Right hindlimb (tissue), 1 donor: Measurements from ENCODE around the gene ATG16L2.
"Not testable (repeated sequence)": the region's sequence is repeated elsewhere in the genome, so short reads cannot be mapped to it uniquely, and the experiment has no call there.

Source experiments
- DNase-seq: peaks from one replicate; pipeline ENCODE4 v3.0.0-alpha.2; 2018

ATG16L2 gene

DNA sequence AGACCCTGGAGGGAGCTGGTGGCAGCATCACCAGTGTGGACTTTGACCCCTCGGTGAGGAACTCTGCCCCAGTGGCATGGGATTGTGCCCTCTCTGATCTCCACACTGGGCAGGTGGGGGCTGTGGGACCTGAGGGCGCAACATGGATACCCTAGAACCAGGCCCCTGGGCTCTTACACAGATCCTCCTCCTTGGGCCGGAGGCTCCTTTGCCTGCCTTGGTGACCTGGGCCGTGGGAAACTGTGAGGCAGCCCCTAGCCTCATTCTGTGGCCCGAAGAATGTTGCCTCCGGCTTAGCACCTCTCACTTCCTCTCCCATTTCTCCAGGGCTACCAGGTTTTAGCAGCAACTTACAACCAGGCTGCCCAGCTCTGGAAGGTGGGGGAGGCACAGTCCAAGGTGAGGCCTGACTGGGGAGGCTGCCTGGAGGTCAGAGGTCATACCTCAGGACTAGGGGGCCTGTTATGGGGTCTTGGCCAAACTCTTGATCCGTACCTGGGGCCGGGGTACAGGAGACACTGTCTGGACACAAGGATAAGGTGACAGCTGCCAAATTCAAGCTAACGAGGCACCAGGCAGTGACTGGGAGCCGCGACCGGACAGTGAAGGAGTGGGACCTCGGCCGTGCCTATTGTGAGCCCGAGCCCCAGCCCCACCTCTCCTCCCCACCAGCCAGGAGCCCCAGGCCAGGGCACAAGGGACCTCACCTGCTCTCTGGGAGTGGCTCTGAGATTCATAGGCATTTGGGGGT, 12.2 kb downstream of the ATG16L2 start:
- no peak for DNase-seq

- DNase-seq, result no peak
These were observed 12.8 kb downstream of the ATG16L2 start for GRCh38 chr11:72826942-72827480.

GRCh38 chr11:72827656-72828055, 13.4 kb downstream of the ATG16L2 start:
- not testable (repeated sequence) for DNase-seq

- DNase-seq, result no peak
These were observed 13.9 kb downstream of the ATG16L2 start for GRCh38 chr11:72828081-72828567.

DNA sequence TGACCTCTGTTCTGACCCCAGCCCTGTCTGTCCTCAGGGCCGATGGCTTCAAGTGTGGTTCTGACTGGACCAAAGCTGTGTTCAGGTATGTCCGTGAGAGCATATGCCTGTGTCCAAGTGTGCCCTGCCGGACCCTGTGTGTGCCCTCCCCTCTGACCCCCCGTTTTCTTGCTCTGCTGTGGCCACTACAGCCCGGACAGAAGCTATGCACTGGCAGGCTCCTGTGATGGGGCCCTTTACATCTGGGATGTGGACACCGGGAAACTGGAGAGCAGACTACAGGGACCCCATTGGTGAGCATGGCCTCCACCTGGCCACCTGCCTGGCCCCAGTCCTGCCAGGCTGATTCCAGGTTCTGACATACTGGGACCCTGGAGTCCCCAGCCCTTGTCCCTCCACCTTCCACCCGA, 14.5 kb downstream of the ATG16L2 start:
- DNase-seq, result no peak

GRCh38 chr11:72829178-72829577, 15.0 kb downstream of the ATG16L2 start:
- DNase-seq, result no peak

GRCh38 chr11:72829884-72830533, 15.8 kb downstream of the ATG16L2 start:
- no peak for DNase-seq

DNA sequence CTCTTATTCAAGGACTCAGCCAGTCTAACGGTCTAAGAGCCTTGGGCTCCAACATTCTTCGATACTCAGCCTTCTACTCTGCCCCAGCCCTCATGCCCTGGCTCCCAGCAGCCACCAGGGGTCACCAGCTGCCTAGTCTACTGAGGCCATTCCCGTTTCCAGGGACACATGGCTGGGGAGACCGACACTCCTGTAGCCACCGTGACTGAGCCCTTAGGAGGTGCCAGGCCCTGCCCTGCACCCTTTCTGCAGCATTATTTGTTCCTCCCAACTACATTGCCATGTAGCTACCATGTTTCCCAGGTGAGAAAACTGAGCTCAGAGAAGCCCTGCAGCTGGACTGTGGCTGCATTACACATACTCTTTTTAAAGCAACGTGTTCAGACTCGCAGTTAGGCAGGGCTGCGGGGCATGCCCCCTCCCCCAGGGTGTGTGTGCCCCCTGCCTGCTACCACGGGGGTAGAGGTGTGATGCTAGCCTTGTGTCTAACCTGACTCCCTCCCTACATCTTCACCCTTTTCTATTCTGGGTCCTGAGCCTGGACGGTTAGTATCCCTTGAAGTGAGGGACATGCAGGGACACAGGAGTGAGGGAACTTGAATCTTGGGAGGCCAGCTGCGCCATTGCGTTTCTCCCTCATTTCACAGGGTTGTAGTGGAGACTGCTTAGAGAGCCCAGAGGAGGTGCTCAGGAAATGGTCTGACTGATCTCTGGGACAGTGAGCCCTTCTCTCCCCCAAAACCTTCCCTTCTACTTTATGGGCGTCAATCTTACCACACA, 17.5 kb downstream of the ATG16L2 start:
- peak; percentile 90 for DNase-seq

GRCh38 chr11:72832301-72833082, 18.3 kb downstream of the ATG16L2 start:
- no peak for DNase-seq

DNA sequence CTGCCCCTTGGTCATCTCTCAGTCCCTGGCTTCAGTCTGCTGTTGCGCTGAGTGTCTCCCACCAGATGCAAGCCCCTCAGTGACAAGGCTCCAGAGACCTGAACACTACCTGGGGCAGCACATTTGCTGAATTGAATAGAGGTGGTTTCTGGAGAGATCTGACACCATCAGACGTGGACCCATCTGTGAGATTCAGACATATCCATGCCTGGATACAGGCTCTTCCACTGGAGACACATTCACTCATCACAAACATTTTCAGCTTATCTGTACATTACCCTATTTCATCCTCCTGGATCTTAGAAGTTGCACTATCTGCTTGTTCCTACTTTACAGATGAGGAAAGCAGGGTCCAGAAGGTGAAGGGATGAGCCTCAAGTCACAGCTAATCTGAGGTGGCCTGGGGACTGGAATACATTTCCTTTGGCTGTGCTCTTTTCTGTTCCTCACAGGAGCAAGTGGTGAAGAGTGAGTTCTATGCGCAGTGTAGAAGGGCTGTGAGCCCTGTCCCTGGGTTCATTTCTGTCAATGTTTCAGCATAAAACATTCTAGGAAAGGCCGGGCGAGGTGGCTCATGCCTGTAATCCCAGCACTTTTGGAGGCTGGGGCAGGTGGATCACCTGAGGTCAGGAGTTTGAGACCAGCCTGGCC, 19.0 kb downstream of the ATG16L2 start:
- no peak for DNase-seq

- DNase-seq, result peak; percentile 70
These were observed 19.7 kb downstream of the ATG16L2 start for GRCh38 chr11:72833811-72834493.

DNA sequence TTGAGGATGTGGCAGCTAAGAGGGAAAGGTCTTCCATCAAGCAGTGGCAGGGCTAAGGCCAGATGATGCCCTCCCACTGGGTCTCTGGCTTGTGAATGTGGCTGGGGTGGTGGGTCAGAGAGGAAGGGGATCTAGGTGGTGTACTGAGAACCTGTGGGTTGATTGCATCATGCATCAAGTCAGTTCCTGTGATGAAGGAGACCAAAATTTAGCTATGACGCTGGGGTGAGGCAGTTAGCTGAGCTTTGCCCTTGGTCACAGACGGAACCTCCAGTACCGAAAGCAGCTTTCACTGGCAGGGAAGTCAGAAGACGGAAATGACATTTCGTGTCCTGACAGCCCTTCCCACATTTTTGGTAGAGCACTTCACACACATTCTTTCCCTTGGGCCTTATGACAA, 20.7 kb downstream of the ATG16L2 start:
- DNase-seq, result no peak

DNA sequence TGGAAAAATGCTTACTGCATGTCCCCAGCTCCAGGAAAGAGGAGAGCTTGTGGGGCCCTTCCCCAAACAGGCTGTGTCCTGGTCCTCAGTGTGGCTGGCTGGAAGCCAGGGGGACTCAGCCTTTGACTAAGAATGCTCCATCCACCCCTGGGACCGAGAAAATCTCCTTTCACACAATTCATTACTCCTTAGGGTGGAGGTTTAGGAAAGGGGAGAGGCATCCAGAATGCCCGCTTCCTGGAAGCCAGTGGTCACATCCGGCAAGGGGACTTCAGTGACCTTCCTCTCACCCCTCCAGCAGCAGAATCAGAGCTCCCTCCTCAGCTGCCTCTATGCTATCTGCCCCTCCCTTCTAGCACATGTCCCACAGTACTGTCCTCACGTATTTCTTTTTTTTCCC, 21.9 kb downstream of the ATG16L2 start:
- peak; percentile 78 for DNase-seq

DNA sequence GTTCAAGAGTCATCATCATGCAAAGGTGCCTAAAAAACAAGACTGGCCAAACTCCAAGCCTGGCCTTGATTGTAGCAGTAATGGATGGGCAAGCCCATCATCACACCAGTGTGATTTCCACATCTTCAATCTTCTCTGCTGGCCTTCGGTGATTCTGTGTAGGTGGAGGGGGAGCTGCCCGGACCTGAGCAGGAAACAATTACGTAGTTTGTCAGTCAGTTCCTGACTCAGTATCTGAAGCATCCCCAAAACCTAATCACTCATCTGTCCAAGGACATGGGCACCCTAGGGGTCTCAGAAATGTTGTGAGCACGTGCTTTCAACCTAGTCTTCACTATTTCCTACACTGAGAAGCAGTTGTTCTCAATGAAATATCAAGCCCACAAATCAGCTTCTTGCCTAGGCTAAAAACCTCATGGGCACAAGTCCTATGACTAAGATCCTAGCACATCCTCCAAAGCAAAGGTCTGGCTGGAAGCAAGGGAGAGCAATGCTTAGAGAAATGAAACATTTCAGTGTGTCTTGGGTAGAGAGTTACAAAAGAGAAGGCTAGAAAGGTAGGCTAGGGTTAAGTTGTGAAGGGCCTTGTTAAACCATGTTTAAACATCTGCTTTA, 24.6 kb downstream of the ATG16L2 start:
- DNase-seq, result no peak

DNA sequence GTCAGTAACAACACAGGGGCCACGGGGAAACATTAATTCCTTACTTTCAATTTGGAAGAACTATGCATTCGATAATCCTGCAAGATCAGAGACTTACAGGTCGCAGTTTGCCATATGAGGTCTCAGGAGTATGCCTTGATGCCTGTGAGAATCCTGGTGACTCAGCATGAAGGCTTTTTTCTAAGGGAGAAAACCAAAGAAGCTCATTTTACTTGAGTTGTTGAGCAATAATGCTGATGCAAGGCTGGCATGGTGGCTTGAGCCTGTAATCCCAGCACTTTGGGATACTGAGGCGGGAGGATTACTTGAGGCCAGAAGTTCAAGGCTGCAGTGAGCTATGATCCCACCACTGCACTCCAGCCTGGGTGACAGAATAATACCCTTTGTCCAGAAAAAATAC, 26.6 kb downstream of the ATG16L2 start:
- DNase-seq, result no peak

GRCh38 chr11:72841397-72841796, 27.2 kb downstream of the ATG16L2 start:
- DNase-seq, result no peak

GRCh38 chr11:72842126-72842525, 27.9 kb downstream of the ATG16L2 start:
- DNase-seq, result no peak

GRCh38 chr11:72842653-72843330, 28.6 kb downstream of the ATG16L2 start:
- DNase-seq, result no peak

- DNase-seq, result peak; percentile 69
These were observed 30.1 kb downstream of the ATG16L2 start for GRCh38 chr11:72844356-72844755.

- peak; percentile 41 for DNase-seq
These were observed 34.7 kb downstream of the ATG16L2 start for GRCh38 chr11:72848846-72849466.
